Liver (tissue), 9 donors: ENCODE data around the gene KCNQ1. TPM values are rescaled to one million over a fixed set of nuclear protein-coding genes. Genes with fewer than 3 reads are reported as not detected.

Experiments used
- DNase-seq: peaks from one replicate; pipeline ENCODE4 v3.0.0-alpha.2; 2017; ENCODE audit warnings: low spot score
- H3K27ac ChIP-seq, 2 donors: one replicate each; pipeline ENCODE4 v1.7.0; 2013; ENCODE audit warnings: inconsistent platforms in 2 of 2, low read length in 2 of 2, control low read depth in 1 of 2, low read depth in 1 of 2, mild to moderate bottlenecking in 1 of 2
- H3K27me3 ChIP-seq, 4 donors: one replicate each; pipeline versions ENCODE4 v1.6.1 to v1.7.0; 2013; ENCODE audit warnings: low read length in 3 of 4, inconsistent platforms in 1 of 4, mild to moderate bottlenecking in 1 of 4, moderate library complexity in 1 of 4; ENCODE audit not compliant: control insufficient read depth in 4 of 4, insufficient read depth in 4 of 4
- H3K36me3 ChIP-seq, 4 donors: one replicate each; pipeline versions ENCODE4 v1.6.1 to v1.7.0; 2013; ENCODE audit warnings: low read length in 3 of 4, mild to moderate bottlenecking in 3 of 4, low read depth in 1 of 4, moderate library complexity in 1 of 4; ENCODE audit not compliant: control insufficient read depth in 4 of 4, insufficient read depth in 3 of 4
- H3K4me1 ChIP-seq, 4 donors: one replicate each; pipeline versions ENCODE4 v1.6.1 to v1.7.0; 2013; ENCODE audit warnings: low read length in 3 of 4, mild to moderate bottlenecking in 3 of 4, moderate library complexity in 1 of 4; ENCODE audit not compliant: control insufficient read depth in 4 of 4, insufficient read depth in 4 of 4
- H3K4me3 ChIP-seq, 3 donors: one replicate each; pipeline versions ENCODE4 v1.6.1 to v1.7.0; 2013; ENCODE audit warnings: low read length in 3 of 3, control low read depth in 1 of 3, low read depth in 1 of 3, mild to moderate bottlenecking in 1 of 3
- H3K9ac ChIP-seq, 2 donors: one replicate each; pipeline ENCODE4 v1.7.0; 2013; ENCODE audit warnings: low read length in 2 of 2, mild to moderate bottlenecking in 2 of 2, moderate library complexity in 2 of 2, control low read depth in 1 of 2, low read depth in 1 of 2
- H3K9me3 ChIP-seq, 4 donors: one replicate each; pipeline versions ENCODE4 v1.6.1 to v1.7.0; 2013; ENCODE audit warnings: low read length in 3 of 4; ENCODE audit not compliant: control insufficient read depth in 4 of 4
- CTCF ChIP-seq: fragments of 150-350 bp; IDR thresholded peaks from 2 replicates; pipeline ENCODE4 v1.5.1; 2017; ENCODE audit warnings: improper control_type of control experiment, low read depth, low read length; ENCODE audit not compliant: missing input control
- EGR1 ChIP-seq, 2 donors: IDR thresholded peaks; 2 replicates each; pipeline ENCODE4 v1.6.1; 2016 to 2018; ENCODE audit warnings: antibody characterized with exemption in 2 of 2, low read depth in 2 of 2
- FOXA1 ChIP-seq: IDR thresholded peaks from 2 replicates; pipeline ENCODE4 v1.6.1; 2016; ENCODE audit warnings: antibody characterized with exemption
- FOXA2 ChIP-seq: IDR thresholded peaks from 2 replicates; pipeline ENCODE4 v1.6.1; 2016; ENCODE audit warnings: antibody characterized with exemption
- GABPA ChIP-seq, 2 donors: IDR thresholded peaks in 1 of 2; conservative IDR thresholded peaks in 1 of 2; 2 replicates each; pipeline ENCODE4 v1.6.1; 2016; ENCODE audit warnings: antibody characterized with exemption in 2 of 2, mild to moderate bottlenecking in 1 of 2, moderate library complexity in 1 of 2
- HNF4A ChIP-seq, 2 donors: conservative IDR thresholded peaks; 2 replicates each; pipeline ENCODE4 v1.6.1; 2016; ENCODE audit warnings: antibody characterized with exemption in 2 of 2, mild to moderate bottlenecking in 2 of 2
- JUND ChIP-seq, 2 donors: IDR thresholded peaks; 2 replicates each; pipeline ENCODE4 v1.6.1; 2016; ENCODE audit warnings: antibody characterized with exemption in 2 of 2
- MAX ChIP-seq: IDR thresholded peaks from 2 replicates; pipeline ENCODE4 v1.6.1; 2016; ENCODE audit warnings: antibody characterized with exemption
- NR2F2 ChIP-seq: IDR thresholded peaks from 2 replicates; pipeline ENCODE4 v1.6.1; 2016; ENCODE audit warnings: antibody characterized with exemption
- RAD21 ChIP-seq, 2 donors: IDR thresholded peaks; 2 replicates each; pipeline ENCODE4 v1.6.1; 2016; ENCODE audit warnings: antibody characterized with exemption in 2 of 2, mild to moderate bottlenecking in 2 of 2
- RXRA ChIP-seq, 2 donors: IDR thresholded peaks; 2 replicates each; pipeline ENCODE4 v1.6.1; 2017 to 2018; ENCODE audit warnings: antibody characterized with exemption in 2 of 2, mild to moderate bottlenecking in 1 of 2
- TAF1 ChIP-seq: conservative IDR thresholded peaks from 2 replicates; pipeline ENCODE4 v1.6.1; 2016; ENCODE audit warnings: antibody characterized with exemption, mild to moderate bottlenecking
- YY1 ChIP-seq: IDR thresholded peaks from 2 replicates; pipeline ENCODE4 v1.6.1; 2016; ENCODE audit warnings: antibody characterized with exemption, mild to moderate bottlenecking
- ZBTB33 ChIP-seq: IDR thresholded peaks from 2 replicates; pipeline ENCODE4 v1.6.1; 2016; ENCODE audit warnings: antibody characterized with exemption
- WGBS: extraction: QIAGEN DNeasy Blood & Tissue Kit; methylation state at CpG from one replicate; pipeline ENCODE4 v1.1.7; 2013; 5-methylcytosine and 5-hydroxymethylcytosine counted together
- polyA plus RNA-seq, 2 donors: library from polyadenylated mRNA; stranded (reverse) in 1 of 2; unstranded in 1 of 2; fragments of 200-250 nt in 1 of 2; fragments of >200 nt in 1 of 2; fragmentation: Nextera tagmentation in 1 of 2; extraction: Ambion mirVana in 1 of 2; gene quantifications; one replicate each; pipeline versions ENCODE4 v1.2.1 to v1.2.3, GENCODE V29; 2013 to 2015
- total RNA-seq, 2 donors: library from RNA; depleted of rRNA; stranded (reverse); fragments of >200 nt; gene quantifications; one replicate each; pipeline ENCODE4 v1.2.3, GENCODE V29; 2014
- TF ChIP-seq, protein P1 (sequence below): IDR thresholded peaks from 2 replicates; pipeline ENCODE4 v1.6.1; 2016; ENCODE audit warnings: antibody characterized with exemption
- TF ChIP-seq, protein P2 (sequence below): IDR thresholded peaks from 2 replicates; pipeline ENCODE4 v1.6.1; 2016; ENCODE audit warnings: antibody characterized with exemption, mild to moderate bottlenecking
- donor health status: healthy.
- donor health status: healthy.
- donor health status: healthy.
- donor health status: healthy.
- donor health status: healthy.

Gene KCNQ1
- total and polyA plus RNA-seq, 4 donors, result 0.31 to 2.2 (median 1.5) TPM

- peaks cover 11 to 33% (median 28%) of the 10 kb centered on the region in 4 donors for H3K9me3 ChIP-seq
- no peak overlapping the region for H3K9ac ChIP-seq
- TF ChIP-seq NR2F2 (no peak), FOXA1 (no peak), HNF4A (conservative IDR thresholded peaks at IDR 0.05) (no peak), MAX (no peak), TAF1 (no peak)
- TF ChIP-seq, protein P1, sequence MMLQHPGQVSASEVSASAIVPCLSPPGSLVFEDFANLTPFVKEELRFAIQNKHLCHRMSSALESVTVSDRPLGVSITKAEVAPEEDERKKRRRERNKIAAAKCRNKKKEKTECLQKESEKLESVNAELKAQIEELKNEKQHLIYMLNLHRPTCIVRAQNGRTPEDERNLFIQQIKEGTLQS, result no peak
- no peaks in the 10 kb centered on the region for H3K27me3 ChIP-seq
- H3K4me1 ChIP-seq, result no peaks in the 10 kb centered on the region
- DNase-seq, result no peak
- H3K36me3 ChIP-seq, result no peaks in the 10 kb centered on the region
- peak overlapping the region in 2 of 3 donors; percentile 12 to 26 for H3K4me3 ChIP-seq
- no peak overlapping the region for H3K27ac ChIP-seq
- 93% methylated on average over 1 of the region's 1 CpG for WGBS
Observed at GRCh38 chr11:2653198-2653551, 208.4 kb downstream of the KCNQ1 start.

GRCh38 chr11:2653930-2654739 is 209.3 kb downstream of the KCNQ1 start:
- Histone ChIP-seq H3K4me3 (peak overlapping the region in 1 of 3 donors; percentile 7), H3K4me1 (no peaks in the 10 kb centered on the region), H3K27me3 (no peaks in the 10 kb centered on the region), H3K36me3 (no peaks in the 10 kb centered on the region), H3K9me3 (peaks cover 11 to 32% (median 26%) of the 10 kb centered on the region in 4 donors), H3K9ac (no peak overlapping the region), H3K27ac (no peak overlapping the region)
- WGBS, result 94% methylated on average over 16 of the region's 16 CpGs
- DNase-seq, result no peak
- no peak for TF ChIP-seq FOXA2
- no peak for TF ChIP-seq HNF4A (conservative IDR thresholded peaks at IDR 0.05)
- TF ChIP-seq FOXA1, result no peak
- TF ChIP-seq, protein P1, result no peak
- TF ChIP-seq YY1, result no peak

DNA sequence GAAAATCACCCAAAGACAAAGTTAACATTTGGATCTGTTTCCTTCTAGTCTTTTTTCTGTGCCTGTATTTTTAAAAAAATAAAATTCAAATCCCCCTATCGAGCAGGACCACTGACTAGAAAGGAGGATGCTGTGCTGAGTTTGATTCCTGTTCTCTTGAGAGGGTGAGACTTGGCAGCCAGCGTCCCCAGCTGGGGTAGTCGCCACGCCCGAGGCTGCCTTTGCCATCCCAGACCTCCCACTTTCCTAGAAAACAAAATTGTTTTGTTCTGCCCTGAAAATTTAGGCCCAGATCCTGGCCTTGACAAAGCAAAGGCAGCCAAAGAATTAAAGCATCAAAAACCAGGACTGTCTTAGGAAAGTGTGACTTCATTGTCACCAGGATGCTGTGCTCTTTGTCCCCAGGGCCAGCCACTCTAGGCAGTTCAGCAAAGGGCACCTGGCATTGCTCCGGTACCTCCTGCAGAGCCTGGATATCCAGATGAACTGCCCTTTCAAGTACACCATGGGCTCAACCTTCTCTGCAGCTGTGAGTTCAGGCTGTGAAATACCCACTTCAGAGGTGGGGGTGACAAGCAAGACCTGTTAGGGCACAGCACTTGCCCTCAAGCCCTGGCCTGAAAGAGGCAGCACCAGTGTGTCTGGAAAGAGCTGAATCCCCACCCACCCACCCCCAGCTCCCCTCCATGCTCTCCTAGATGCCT is 210.4 kb downstream of the KCNQ1 start:
- no peak overlapping the region for H3K9ac ChIP-seq
- TF ChIP-seq, protein P1, result no peak
- TF ChIP-seq GABPA (IDR thresholded peaks at IDR 0.05 in 1 of 2, conservative IDR thresholded peaks at IDR 0.05 in 1 of 2) (no peak), CTCF (no peak), JUND (IDR thresholded peaks at IDR 0.05) (no peak), RAD21 (IDR thresholded peaks at IDR 0.05) (no peak), HNF4A (conservative IDR thresholded peaks at IDR 0.05) (no peak), ZBTB33 (no peak), NR2F2 (no peak), MAX (no peak), FOXA2 (no peak), EGR1 (IDR thresholded peaks at IDR 0.05; ENCODE audit: low read depth in 2 of 2) (no peak), RXRA (IDR thresholded peaks at IDR 0.05) (no peak)
- TF ChIP-seq, protein P2, sequence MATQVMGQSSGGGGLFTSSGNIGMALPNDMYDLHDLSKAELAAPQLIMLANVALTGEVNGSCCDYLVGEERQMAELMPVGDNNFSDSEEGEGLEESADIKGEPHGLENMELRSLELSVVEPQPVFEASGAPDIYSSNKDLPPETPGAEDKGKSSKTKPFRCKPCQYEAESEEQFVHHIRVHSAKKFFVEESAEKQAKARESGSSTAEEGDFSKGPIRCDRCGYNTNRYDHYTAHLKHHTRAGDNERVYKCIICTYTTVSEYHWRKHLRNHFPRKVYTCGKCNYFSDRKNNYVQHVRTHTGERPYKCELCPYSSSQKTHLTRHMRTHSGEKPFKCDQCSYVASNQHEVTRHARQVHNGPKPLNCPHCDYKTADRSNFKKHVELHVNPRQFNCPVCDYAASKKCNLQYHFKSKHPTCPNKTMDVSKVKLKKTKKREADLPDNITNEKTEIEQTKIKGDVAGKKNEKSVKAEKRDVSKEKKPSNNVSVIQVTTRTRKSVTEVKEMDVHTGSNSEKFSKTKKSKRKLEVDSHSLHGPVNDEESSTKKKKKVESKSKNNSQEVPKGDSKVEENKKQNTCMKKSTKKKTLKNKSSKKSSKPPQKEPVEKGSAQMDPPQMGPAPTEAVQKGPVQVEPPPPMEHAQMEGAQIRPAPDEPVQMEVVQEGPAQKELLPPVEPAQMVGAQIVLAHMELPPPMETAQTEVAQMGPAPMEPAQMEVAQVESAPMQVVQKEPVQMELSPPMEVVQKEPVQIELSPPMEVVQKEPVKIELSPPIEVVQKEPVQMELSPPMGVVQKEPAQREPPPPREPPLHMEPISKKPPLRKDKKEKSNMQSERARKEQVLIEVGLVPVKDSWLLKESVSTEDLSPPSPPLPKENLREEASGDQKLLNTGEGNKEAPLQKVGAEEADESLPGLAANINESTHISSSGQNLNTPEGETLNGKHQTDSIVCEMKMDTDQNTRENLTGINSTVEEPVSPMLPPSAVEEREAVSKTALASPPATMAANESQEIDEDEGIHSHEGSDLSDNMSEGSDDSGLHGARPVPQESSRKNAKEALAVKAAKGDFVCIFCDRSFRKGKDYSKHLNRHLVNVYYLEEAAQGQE, result no peak
- no peaks in the 10 kb centered on the region for H3K27me3 ChIP-seq
- no peaks in the 10 kb centered on the region for H3K4me1 ChIP-seq
- H3K9me3 ChIP-seq, result peaks cover 11 to 25% (median 22%) of the 10 kb centered on the region in 4 donors
- no peak for DNase-seq
- no peak overlapping the region for H3K27ac ChIP-seq
- H3K4me3 ChIP-seq, result no peak overlapping the region
- no peaks in the 10 kb centered on the region for H3K36me3 ChIP-seq
- 83% methylated on average over 6 of the region's 6 CpGs for WGBS
